K562 (cell line): ENCODE data around the gene C2CD2L. TPM values are rescaled to one million over a fixed set of nuclear protein-coding genes. Genes with fewer than 3 reads are reported as not detected.

Source experiments
- ARID2 ChIP-seq: fragments of 450-650 bp; IDR thresholded peaks from 2 replicates; pipeline ENCODE4 v1.6.1; 2017; ENCODE audit warnings: antibody characterized with exemption, mild to moderate bottlenecking
- CREB5 ChIP-seq: fragments of 250-450 bp; sonication (Bioruptor Pico); IDR thresholded peaks from 2 replicates; pipeline ENCODE4 v1.5.0; 2020; ENCODE audit warnings: mild to moderate bottlenecking
- ELF1 ChIP-seq: fragments of 200-800 bp; sonication (Bioruptor generic); IDR thresholded peaks from 2 replicates; pipeline ENCODE4 v1.6.1; 2016; ENCODE audit warnings: missing genetic modification characterization, missing compliant biosample characterization
- HNRNPLL ChIP-seq: fragments of 200-400 bp; formaldehyde crosslinking; IDR thresholded peaks from 2 replicates; pipeline ENCODE4 v1.6.1; 2017; ENCODE audit warnings: low read length, low read depth, mild to moderate bottlenecking; ENCODE audit not compliant: poor library complexity, severe bottlenecking
- IFI16 ChIP-seq: fragments of 250-450 bp; sonication (Bioruptor Pico); IDR thresholded peaks from 2 replicates; pipeline ENCODE4 v2.1.2; 2022; ENCODE audit warnings: mild to moderate bottlenecking, inconsistent platforms
- PTBP1 ChIP-seq: fragments of 200-400 bp; formaldehyde crosslinking; IDR thresholded peaks from 2 replicates; pipeline ENCODE4 v1.6.1; 2017; ENCODE audit warnings: low read depth, low read length
- SMARCA4 ChIP-seq: fragments of 450-650 bp; IDR thresholded peaks from 2 replicates; pipeline ENCODE4 v1.6.1; 2016
- STAT5A ChIP-seq: IDR thresholded peaks from 2 replicates; pipeline ENCODE4 v1.6.1; 2012; ENCODE audit warnings: low read length, inconsistent platforms, borderline replicate concordance
- TEAD1 ChIP-seq, 2 experiments: fragments of 450-650 bp in 1 of 2; sonication (generic) in 1 of 2; formaldehyde crosslinking; IDR thresholded peaks; 2 replicates each; pipeline versions ENCODE4 v1.4.0 to v1.8.0; 2020 to 2022; ENCODE audit warnings: mild to moderate bottlenecking in 2 of 2, missing genetic modification reagents in 1 of 2
- YY1 ChIP-seq, 3 experiments: IDR thresholded peaks; 2 replicates each; pipeline ENCODE4 v1.6.1; 2011; ENCODE audit warnings: low read length in 2 of 3, mild to moderate bottlenecking in 2 of 3, moderate library complexity in 2 of 3, borderline replicate concordance in 1 of 3, control low read depth in 1 of 3, low read depth in 1 of 3; ENCODE audit not compliant: insufficient read depth in 3 of 3, insufficient replicate concordance in 2 of 3, control insufficient read depth in 1 of 3, insufficient read length in 1 of 3; ENCODE audit errors: extremely low read depth in 1 of 3
- ZBTB33 ChIP-seq: sonication (generic); formaldehyde crosslinking; IDR thresholded peaks from 2 replicates; pipeline ENCODE4 v1.8.1; 2023; ENCODE audit warnings: mild to moderate bottlenecking, missing genetic modification reagents
- ZNF766 ChIP-seq: fragments of 200-800 bp; sonication (Bioruptor generic); conservative IDR thresholded peaks from 2 replicates; pipeline ENCODE4 v1.6.1; 2016; ENCODE audit warnings: missing genetic modification characterization, missing compliant biosample characterization
- polyA plus RNA-seq, 8 experiments: library from polyadenylated mRNA; depleted of rRNA in 4 of 8; stranded (reverse) in 5 of 8; unstranded in 3 of 8; fragments of >200 nt; fragmentation: Nextera tagmentation in 2 of 8; fragmentation: Illumina TruSeq in 1 of 8; extraction: Ambion mirVana in 2 of 8; extraction: Trizol in 1 of 8; gene quantifications; 2 replicates each; pipeline versions ENCODE4 v1.2.1 to v1.2.3, GENCODE V29; 2011 to 2014; ENCODE audit warnings: inconsistent platforms in 1 of 8, missing spikeins in 1 of 8
- total RNA-seq, 7 experiments: library from RNA; depleted of rRNA in 6 of 7; stranded (reverse); fragments of >200 nt in 6 of 7; fragmentation: Illumina TruSeq in 2 of 7; extraction: Trizol in 2 of 7; gene quantifications; 2 replicates each; pipeline versions ENCODE4 v1.2.1 to v1.2.3, GENCODE V29; 2011 to 2021; ENCODE audit warnings: low replicate concordance in 1 of 7
- TF ChIP-seq, protein P1 (sequence below): IDR thresholded peaks from 2 replicates; pipeline ENCODE4 v1.6.1; 2014; ENCODE audit warnings: antibody characterized with exemption
- TF ChIP-seq, protein P2 (sequence below): sonication (generic); formaldehyde crosslinking; IDR thresholded peaks from 2 replicates; pipeline ENCODE4 v1.8.0; 2023; ENCODE audit warnings: mild to moderate bottlenecking, missing genetic modification reagents
- TF ChIP-seq, protein P3 (sequence below): sonication (generic); formaldehyde crosslinking; IDR thresholded peaks from 2 replicates; pipeline ENCODE4 v1.8.0; 2022; ENCODE audit warnings: missing genetic modification reagents, mild to moderate bottlenecking, borderline replicate concordance

Gene C2CD2L
- total and polyA plus RNA-seq, 9 of the 15 experiments (the other 6 are each of a cell fraction or from before 2014, with no cell fraction given): 0.66 to 41.2 (median 14.8) TPM

GRCh38 chr11:119101759-119102423 is 5.3 kb upstream of the C2CD2L start, which contains the start of gene DPAGT1 (continued):
- peak; percentile 74 for TF ChIP-seq ZNF766 (CRISPR knock-in tag)
- TF ChIP-seq, protein P1, sequence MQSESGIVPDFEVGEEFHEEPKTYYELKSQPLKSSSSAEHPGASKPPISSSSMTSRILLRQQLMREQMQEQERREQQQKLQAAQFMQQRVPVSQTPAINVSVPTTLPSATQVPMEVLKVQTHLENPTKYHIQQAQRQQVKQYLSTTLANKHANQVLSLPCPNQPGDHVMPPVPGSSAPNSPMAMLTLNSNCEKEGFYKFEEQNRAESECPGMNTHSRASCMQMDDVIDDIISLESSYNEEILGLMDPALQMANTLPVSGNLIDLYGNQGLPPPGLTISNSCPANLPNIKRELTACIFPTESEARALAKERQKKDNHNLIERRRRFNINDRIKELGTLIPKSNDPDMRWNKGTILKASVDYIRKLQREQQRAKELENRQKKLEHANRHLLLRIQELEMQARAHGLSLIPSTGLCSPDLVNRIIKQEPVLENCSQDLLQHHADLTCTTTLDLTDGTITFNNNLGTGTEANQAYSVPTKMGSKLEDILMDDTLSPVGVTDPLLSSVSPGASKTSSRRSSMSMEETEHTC: no peak
- no peak for TF ChIP-seq ARID2
- TF ChIP-seq YY1 (IDR thresholded peaks at IDR 0.05; ENCODE audit: borderline replicate concordance in 1 of 3, control insufficient read depth in 1 of 3, extremely low read depth in 1 of 3, insufficient read depth in 3 of 3, insufficient read length in 1 of 3, insufficient replicate concordance in 2 of 3, low read depth in 1 of 3, low read length in 2 of 3): peak; percentile 97 to 99 (median 98)
- TF ChIP-seq ELF1 (tag): peak; percentile 91
- TF ChIP-seq CREB5 (CRISPR knock-in tag): 0 out of 2 replicates have a peak, but pooled peaks have one; percentile 33
- TF ChIP-seq ZBTB33: 0 out of 2 replicates have a peak, but pooled peaks have one; percentile 37
- TF ChIP-seq STAT5A: 0 out of 2 replicates have a peak, but pooled peaks have one; percentile 26
- 0 out of 2 replicates have a peak, but pooled peaks have one; percentile 14 for TF ChIP-seq IFI16
- TF ChIP-seq, protein P2, sequence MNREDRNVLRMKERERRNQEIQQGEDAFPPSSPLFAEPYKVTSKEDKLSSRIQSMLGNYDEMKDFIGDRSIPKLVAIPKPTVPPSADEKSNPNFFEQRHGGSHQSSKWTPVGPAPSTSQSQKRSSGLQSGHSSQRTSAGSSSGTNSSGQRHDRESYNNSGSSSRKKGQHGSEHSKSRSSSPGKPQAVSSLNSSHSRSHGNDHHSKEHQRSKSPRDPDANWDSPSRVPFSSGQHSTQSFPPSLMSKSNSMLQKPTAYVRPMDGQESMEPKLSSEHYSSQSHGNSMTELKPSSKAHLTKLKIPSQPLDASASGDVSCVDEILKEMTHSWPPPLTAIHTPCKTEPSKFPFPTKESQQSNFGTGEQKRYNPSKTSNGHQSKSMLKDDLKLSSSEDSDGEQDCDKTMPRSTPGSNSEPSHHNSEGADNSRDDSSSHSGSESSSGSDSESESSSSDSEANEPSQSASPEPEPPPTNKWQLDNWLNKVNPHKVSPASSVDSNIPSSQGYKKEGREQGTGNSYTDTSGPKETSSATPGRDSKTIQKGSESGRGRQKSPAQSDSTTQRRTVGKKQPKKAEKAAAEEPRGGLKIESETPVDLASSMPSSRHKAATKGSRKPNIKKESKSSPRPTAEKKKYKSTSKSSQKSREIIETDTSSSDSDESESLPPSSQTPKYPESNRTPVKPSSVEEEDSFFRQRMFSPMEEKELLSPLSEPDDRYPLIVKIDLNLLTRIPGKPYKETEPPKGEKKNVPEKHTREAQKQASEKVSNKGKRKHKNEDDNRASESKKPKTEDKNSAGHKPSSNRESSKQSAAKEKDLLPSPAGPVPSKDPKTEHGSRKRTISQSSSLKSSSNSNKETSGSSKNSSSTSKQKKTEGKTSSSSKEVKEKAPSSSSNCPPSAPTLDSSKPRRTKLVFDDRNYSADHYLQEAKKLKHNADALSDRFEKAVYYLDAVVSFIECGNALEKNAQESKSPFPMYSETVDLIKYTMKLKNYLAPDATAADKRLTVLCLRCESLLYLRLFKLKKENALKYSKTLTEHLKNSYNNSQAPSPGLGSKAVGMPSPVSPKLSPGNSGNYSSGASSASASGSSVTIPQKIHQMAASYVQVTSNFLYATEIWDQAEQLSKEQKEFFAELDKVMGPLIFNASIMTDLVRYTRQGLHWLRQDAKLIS (CRISPR knock-in tag): no peak
- peak; percentile 35 for TF ChIP-seq HNRNPLL
- TF ChIP-seq, protein P3, sequence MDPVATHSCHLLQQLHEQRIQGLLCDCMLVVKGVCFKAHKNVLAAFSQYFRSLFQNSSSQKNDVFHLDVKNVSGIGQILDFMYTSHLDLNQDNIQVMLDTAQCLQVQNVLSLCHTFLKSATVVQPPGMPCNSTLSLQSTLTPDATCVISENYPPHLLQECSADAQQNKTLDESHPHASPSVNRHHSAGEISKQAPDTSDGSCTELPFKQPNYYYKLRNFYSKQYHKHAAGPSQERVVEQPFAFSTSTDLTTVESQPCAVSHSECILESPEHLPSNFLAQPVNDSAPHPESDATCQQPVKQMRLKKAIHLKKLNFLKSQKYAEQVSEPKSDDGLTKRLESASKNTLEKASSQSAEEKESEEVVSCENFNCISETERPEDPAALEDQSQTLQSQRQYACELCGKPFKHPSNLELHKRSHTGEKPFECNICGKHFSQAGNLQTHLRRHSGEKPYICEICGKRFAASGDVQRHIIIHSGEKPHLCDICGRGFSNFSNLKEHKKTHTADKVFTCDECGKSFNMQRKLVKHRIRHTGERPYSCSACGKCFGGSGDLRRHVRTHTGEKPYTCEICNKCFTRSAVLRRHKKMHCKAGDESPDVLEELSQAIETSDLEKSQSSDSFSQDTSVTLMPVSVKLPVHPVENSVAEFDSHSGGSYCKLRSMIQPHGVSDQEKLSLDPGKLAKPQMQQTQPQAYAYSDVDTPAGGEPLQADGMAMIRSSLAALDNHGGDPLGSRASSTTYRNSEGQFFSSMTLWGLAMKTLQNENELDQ (CRISPR knock-in tag): no peak
- TF ChIP-seq TEAD1 (CRISPR knock-in tag; IDR thresholded peaks at IDR 0.05): peak; percentile 92 to 97
- no peak for TF ChIP-seq SMARCA4
- TF ChIP-seq PTBP1: no peak
